Esophagus muscularis mucosa (tissue), 4 donors: Measurements from ENCODE around the gene WWTR1. TPM values are rescaled to one million over a fixed set of nuclear protein-coding genes. Genes with fewer than 3 reads are reported as not detected.

ENCODE experiments used
- DNase-seq: peaks from one replicate; pipeline ENCODE4 v3.0.0-alpha.2; 2017; ENCODE audit errors: extremely low spot score
- H3K27ac ChIP-seq, 4 donors: fragments of 200-600 bp; sonication (generic); replicated peaks in 1 of 4; 1 replicate in 3 of 4; 2 replicates in 1 of 4; pipeline ENCODE4 v1.5.1; 2016 to 2019; ENCODE audit warnings: mild to moderate bottlenecking in 1 of 4
- H3K27me3 ChIP-seq, 4 donors: fragments of 200-600 bp; sonication (generic); one replicate each; pipeline versions ENCODE4 v1.5.1 to v1.6.0; 2016 to 2019
- H3K36me3 ChIP-seq, 4 donors: fragments of 200-600 bp; sonication (generic); one replicate each; pipeline ENCODE4 v1.5.1; 2016 to 2019
- H3K4me1 ChIP-seq, 4 donors: fragments of 200-600 bp; sonication (generic); one replicate each; pipeline ENCODE4 v1.5.1; 2016 to 2019
- H3K4me3 ChIP-seq, 4 donors: fragments of 200-600 bp; sonication (generic); 1 replicate in 2 of 4; 2 replicates in 2 of 4; pipeline ENCODE4 v1.5.1; 2016 to 2019; ENCODE audit warnings: mild to moderate bottlenecking in 4 of 4, moderate library complexity in 1 of 4
- H3K9me3 ChIP-seq, 4 donors: fragments of 200-600 bp; sonication (generic); 1 replicate in 3 of 4; 2 replicates in 1 of 4; pipeline ENCODE4 v1.5.1; 2016 to 2019
- EP300 ChIP-seq: sonication (generic); formaldehyde crosslinking; IDR thresholded peaks from one replicate; pipeline ENCODE4 v1.6.1; 2017; ENCODE audit warnings: antibody characterized with exemption
- POLR2A ChIP-seq: fragments of 450-650 bp; IDR thresholded peaks from one replicate; pipeline ENCODE4 v1.6.1; 2017; ENCODE audit warnings: antibody characterized with exemption, moderate library complexity, mild to moderate bottlenecking, low read depth
- POLR2AphosphoS5 ChIP-seq, 2 donors: sonication (generic); formaldehyde crosslinking; IDR thresholded peaks; one replicate each; pipeline ENCODE4 v1.6.1; 2017; ENCODE audit warnings: antibody characterized with exemption in 2 of 2
- WGBS: methylation state at CpG from one replicate; pipeline ENCODE4 v1.1.5; 2018; 5-methylcytosine and 5-hydroxymethylcytosine counted together
- intact Hi-C: fragments of 100-400 bp; cut with DNase I; formaldehyde crosslinking; loops from one replicate; pipeline ENCODE4 v1.15.1; 2023
- total RNA-seq, 4 donors: library from RNA; depleted of rRNA; stranded (reverse); fragments of >200 nt; gene quantifications; one replicate each; pipeline versions ENCODE4 v1.1.0 to v1.2.1, GENCODE V29; 2016
- TF ChIP-seq, protein P1 (sequence below), 3 experiments: fragments of 200-600 bp in 2 of 3; fragments of 450-650 bp in 1 of 3; sonication (generic) in 2 of 3; IDR thresholded peaks; one replicate each; pipeline ENCODE4 v1.5.1; 2017 to 2019; ENCODE audit warnings: antibody characterized with exemption in 3 of 3, mild to moderate bottlenecking in 2 of 3, moderate library complexity in 1 of 3

The WWTR1 gene
- total RNA-seq, 4 donors from 2014 or later = 346 to 535 (median 463) TPM

GRCh38 chr3:149575213-149575960 is 82.4 kb downstream of the WWTR1 start:
- Histone ChIP-seq H3K9me3 (no peaks in the 10 kb centered on the region), H3K4me3 (peak overlapping the region in 3 of 4 donors; percentile 4 to 25 (median 16)), H3K27me3 (no peaks in the 10 kb centered on the region), H3K27ac (peak overlapping the region; percentile 82 to 86 (median 84)), H3K4me1 (peaks cover 65 to 98% (median 92%) of the 10 kb centered on the region in 4 donors), H3K36me3 (peaks cover under 1 to 24% (median 15%) of the 10 kb centered on the region in 4 donors)
- DNase-seq = no peak
- 21% methylated on average over 4 of the region's 7 CpGs for WGBS
- TF ChIP-seq, protein P1, sequence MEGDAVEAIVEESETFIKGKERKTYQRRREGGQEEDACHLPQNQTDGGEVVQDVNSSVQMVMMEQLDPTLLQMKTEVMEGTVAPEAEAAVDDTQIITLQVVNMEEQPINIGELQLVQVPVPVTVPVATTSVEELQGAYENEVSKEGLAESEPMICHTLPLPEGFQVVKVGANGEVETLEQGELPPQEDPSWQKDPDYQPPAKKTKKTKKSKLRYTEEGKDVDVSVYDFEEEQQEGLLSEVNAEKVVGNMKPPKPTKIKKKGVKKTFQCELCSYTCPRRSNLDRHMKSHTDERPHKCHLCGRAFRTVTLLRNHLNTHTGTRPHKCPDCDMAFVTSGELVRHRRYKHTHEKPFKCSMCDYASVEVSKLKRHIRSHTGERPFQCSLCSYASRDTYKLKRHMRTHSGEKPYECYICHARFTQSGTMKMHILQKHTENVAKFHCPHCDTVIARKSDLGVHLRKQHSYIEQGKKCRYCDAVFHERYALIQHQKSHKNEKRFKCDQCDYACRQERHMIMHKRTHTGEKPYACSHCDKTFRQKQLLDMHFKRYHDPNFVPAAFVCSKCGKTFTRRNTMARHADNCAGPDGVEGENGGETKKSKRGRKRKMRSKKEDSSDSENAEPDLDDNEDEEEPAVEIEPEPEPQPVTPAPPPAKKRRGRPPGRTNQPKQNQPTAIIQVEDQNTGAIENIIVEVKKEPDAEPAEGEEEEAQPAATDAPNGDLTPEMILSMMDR (IDR thresholded peaks at IDR 0.05) = no peak
- no peak for TF ChIP-seq POLR2A
- TF ChIP-seq POLR2AphosphoS5 (IDR thresholded peaks at IDR 0.05) = peak; percentile 14 to 43
- peak; percentile 30 for TF ChIP-seq EP300
- intact Hi-C loops = loop anchor here (5.0 kb wide), 1 partner anchor 43 kb away; no protein-coding TSS in a partner anchor

DNA sequence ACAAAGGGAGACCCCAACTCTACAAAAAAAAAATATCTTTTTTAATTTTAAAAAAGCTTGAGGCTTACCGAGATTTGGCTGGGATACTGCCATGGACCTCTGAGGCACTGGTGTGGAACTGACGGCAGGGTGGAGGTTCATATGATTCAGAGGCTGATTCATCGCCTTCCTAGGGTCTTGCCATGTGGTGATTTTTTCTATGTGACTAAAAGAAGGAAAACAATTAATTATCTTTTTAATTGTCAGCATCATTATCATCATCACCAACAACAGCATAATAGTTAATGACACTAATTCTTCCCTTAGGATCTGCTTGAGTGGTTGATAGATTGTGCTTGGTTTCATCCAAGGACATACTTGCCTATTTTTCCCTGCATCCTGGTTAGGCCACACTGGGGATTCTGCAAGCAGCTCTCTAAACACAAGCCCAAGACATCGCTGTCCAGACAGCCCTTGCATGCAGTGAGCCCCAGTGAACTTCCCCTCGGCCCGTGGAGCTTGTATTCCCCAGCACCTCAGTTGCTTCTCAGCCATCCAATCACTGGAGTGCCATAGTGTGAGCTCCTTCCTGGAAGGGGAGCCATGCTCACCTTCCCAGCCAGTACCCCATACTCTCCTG is 84.9 kb downstream of the WWTR1 start:
- TF ChIP-seq, protein P1 (IDR thresholded peaks at IDR 0.05) = no peak
- TF ChIP-seq POLR2A (no peak), POLR2AphosphoS5 (IDR thresholded peaks at IDR 0.05) (no peak), EP300 (no peak)
- Histone ChIP-seq H3K27ac (peak overlapping the region; percentile 55 to 84 (median 82)), H3K27me3 (no peaks in the 10 kb centered on the region), H3K4me1 (peaks cover 52 to 89% (median 78%) of the 10 kb centered on the region in 4 donors), H3K4me3 (no peak overlapping the region), H3K9me3 (no peaks in the 10 kb centered on the region), H3K36me3 (peaks cover 7 to 31% (median 19%) of the 10 kb centered on the region in 4 donors)
- intact Hi-C loops = no loop called here
- no peak for DNase-seq
- WGBS = 76% methylated on average over 6 of the region's 6 CpGs

DNA sequence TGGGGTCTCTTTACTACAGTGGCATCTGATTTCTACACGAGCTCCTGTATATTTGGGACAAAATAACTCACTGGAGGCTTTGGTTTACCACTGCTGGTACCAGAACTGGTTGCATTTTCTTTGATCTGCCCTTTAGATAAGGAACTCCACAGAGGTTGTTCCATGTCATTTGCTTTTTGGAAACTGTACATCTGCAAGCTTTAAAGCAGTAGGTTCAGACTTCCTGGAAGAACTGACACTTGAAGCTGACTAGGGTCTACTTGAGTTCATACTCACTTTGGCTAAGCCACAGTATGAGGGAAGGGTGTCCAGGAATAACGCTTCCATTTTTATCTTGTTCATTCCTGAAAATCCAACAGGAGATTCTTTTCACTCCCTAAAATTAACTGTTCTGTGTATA is 86.4 kb downstream of the WWTR1 start:
- DNase-seq = no peak
- Histone ChIP-seq H3K36me3 (peaks cover 7 to 31% (median 19%) of the 10 kb centered on the region in 4 donors), H3K27me3 (no peaks in the 10 kb centered on the region), H3K4me3 (no peak overlapping the region), H3K27ac (peak overlapping the region in 3 of 4 donors; percentile 50 to 84 (median 82)), H3K4me1 (peaks cover 42 to 89% (median 78%) of the 10 kb centered on the region in 4 donors), H3K9me3 (no peaks in the 10 kb centered on the region)
- WGBS = 60% methylated on average over 2 of the region's 2 CpGs
- TF ChIP-seq EP300 = no peak
- no peak for TF ChIP-seq POLR2A
- TF ChIP-seq, protein P1 (IDR thresholded peaks at IDR 0.05) = no peak
- TF ChIP-seq POLR2AphosphoS5 (IDR thresholded peaks at IDR 0.05) = no peak
- intact Hi-C loops = no loop called here

- intact Hi-C loops = no loop called here
- Histone ChIP-seq H3K4me1 (peaks cover 31 to 84% (median 72%) of the 10 kb centered on the region in 4 donors), H3K36me3 (peaks cover 7 to 31% (median 19%) of the 10 kb centered on the region in 4 donors), H3K9me3 (no peaks in the 10 kb centered on the region), H3K27me3 (no peaks in the 10 kb centered on the region), H3K27ac (peak overlapping the region in 2 of 4 donors; percentile 12 to 13), H3K4me3 (no peak overlapping the region)
- no peak for DNase-seq
- 91% methylated on average over 8 of the region's 8 CpGs for WGBS
- TF ChIP-seq POLR2AphosphoS5 (IDR thresholded peaks at IDR 0.05) (no peak), POLR2A (no peak), EP300 (no peak)
- TF ChIP-seq, protein P1 (IDR thresholded peaks at IDR 0.05) = no peak
These were observed 87.8 kb downstream of the WWTR1 start for GRCh38 chr3:149570016-149570415.
